GM12873 (cell line): ENCODE measurements around the gene SLC29A1.

Experiments
- CTCF ChIP-seq: IDR thresholded peaks from 2 replicates; pipeline ENCODE4 v1.5.1; 2012; ENCODE audit warnings: low read depth, mild to moderate bottlenecking, moderate library complexity, low read length, control low read depth; ENCODE audit not compliant: insufficient read depth; ENCODE audit errors: missing control alignments

SLC29A1 gene

GRCh38 chr6:44223319-44224028 is at the start of gene SLC29A1:
TSS of gene SLC29A1 (plus strand) at chr6:44223595. CDS start at chr6:44227314, 3,719 bp downstream.
- TF ChIP-seq CTCF: peak; percentile 20

GRCh38 chr6:44176130-44176761 is 47.1 kb upstream of the SLC29A1 start:
- TF ChIP-seq CTCF: no peak

- no peak for TF ChIP-seq CTCF
Measured at GRCh38 chr6:44176762-44177509, 46.5 kb upstream of the SLC29A1 start.

GRCh38 chr6:44177691-44178423 is 45.5 kb upstream of the SLC29A1 start:
- TF ChIP-seq CTCF: no peak

- TF ChIP-seq CTCF: no peak
Measured at GRCh38 chr6:44178424-44179071, 44.8 kb upstream of the SLC29A1 start.

GRCh38 chr6:44179072-44179536 is 44.3 kb upstream of the SLC29A1 start:
- TF ChIP-seq CTCF: no peak
